Measurements from ENCODE around the gene USP24. TPM values are rescaled to one million over a fixed set of nuclear protein-coding genes. Genes with fewer than 3 reads are reported as not detected.

The USP24 gene
- total RNA-seq, 1 donor from 2014 or later = 30.8 TPM

DNA sequence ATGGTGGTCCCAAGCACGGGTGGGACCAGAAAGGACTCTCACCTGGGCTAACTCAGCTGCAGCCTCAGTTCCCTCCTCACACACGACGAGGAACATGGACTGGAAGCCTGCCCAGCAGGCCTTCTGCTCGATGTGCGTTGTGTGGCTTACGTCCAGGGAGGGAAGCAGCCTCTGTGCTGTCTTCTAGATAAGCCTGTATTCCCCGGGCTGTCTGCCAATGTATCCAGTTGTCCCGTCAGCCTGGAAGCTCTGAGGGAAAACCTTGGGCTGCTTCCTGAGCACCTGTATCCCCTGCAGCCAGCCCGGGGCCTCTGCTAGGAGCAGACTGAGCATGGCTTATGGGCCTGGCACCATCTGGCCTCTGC is 165.3 kb downstream of the USP24 start:
- no peak overlapping the region for H3K4me2 ChIP-seq (ENCODE audit: low read length)
- H3K27me3 Mint-ChIP-seq (ENCODE audit: low read depth, unreplicated experiment) = peaks cover 32% of the 10 kb centered on the region
- FAIRE-seq (no peak), DNase-seq (ENCODE audit: low read depth) (peak; percentile 50)
- no peaks in the 10 kb centered on the region for H3K27me3 ChIP-seq (ENCODE audit: insufficient read depth, low read length)
- H3K9me3 Mint-ChIP-seq (ENCODE audit: unreplicated experiment) = no peaks in the 10 kb centered on the region
- H2AFZ ChIP-seq (ENCODE audit: low read depth, low read length) = no peak overlapping the region
- H3K79me2 ChIP-seq (ENCODE audit: insufficient read depth, low read length) = no peaks in the 10 kb centered on the region
- H3K9me3 ChIP-seq (ENCODE audit: insufficient read depth, low read depth, low read length) = no peaks in the 10 kb centered on the region
- no peaks in the 10 kb centered on the region for H3K36me3 ChIP-seq (ENCODE audit: insufficient read depth, low read length)
- H3K4me1 ChIP-seq (ENCODE audit: insufficient read depth, low read length) = peaks cover 5% of the 10 kb centered on the region
- H3K27ac ChIP-seq (ENCODE audit: low read depth, low read length) = no peak overlapping the region
- H3K4me3 ChIP-seq (ENCODE audit: insufficient read depth, low read depth, low read length) = no peak overlapping the region
- TF ChIP-seq EZH2 (IDR thresholded peaks at IDR 0.05; ENCODE audit: insufficient read depth, low read length) = no peak
- TF ChIP-seq, protein P1, sequence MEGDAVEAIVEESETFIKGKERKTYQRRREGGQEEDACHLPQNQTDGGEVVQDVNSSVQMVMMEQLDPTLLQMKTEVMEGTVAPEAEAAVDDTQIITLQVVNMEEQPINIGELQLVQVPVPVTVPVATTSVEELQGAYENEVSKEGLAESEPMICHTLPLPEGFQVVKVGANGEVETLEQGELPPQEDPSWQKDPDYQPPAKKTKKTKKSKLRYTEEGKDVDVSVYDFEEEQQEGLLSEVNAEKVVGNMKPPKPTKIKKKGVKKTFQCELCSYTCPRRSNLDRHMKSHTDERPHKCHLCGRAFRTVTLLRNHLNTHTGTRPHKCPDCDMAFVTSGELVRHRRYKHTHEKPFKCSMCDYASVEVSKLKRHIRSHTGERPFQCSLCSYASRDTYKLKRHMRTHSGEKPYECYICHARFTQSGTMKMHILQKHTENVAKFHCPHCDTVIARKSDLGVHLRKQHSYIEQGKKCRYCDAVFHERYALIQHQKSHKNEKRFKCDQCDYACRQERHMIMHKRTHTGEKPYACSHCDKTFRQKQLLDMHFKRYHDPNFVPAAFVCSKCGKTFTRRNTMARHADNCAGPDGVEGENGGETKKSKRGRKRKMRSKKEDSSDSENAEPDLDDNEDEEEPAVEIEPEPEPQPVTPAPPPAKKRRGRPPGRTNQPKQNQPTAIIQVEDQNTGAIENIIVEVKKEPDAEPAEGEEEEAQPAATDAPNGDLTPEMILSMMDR (IDR thresholded peaks at IDR 0.05; ENCODE audit: insufficient read depth, low read depth, low read length) = no peak
- no peaks in the 10 kb centered on the region for H4K20me1 ChIP-seq (ENCODE audit: insufficient read depth, low read length)
- no peak overlapping the region for H3K4me3 Mint-ChIP-seq (ENCODE audit: unreplicated experiment)
- peaks cover 4% of the 10 kb centered on the region for H3K4me1 Mint-ChIP-seq (ENCODE audit: low read depth, unreplicated experiment)
- no peaks in the 10 kb centered on the region for H3K36me3 Mint-ChIP-seq (ENCODE audit: low read depth, unreplicated experiment)
- no peak overlapping the region for H3K27ac Mint-ChIP-seq (ENCODE audit: unreplicated experiment)
- no peak overlapping the region for H3K9ac ChIP-seq (ENCODE audit: low read length)

DNA sequence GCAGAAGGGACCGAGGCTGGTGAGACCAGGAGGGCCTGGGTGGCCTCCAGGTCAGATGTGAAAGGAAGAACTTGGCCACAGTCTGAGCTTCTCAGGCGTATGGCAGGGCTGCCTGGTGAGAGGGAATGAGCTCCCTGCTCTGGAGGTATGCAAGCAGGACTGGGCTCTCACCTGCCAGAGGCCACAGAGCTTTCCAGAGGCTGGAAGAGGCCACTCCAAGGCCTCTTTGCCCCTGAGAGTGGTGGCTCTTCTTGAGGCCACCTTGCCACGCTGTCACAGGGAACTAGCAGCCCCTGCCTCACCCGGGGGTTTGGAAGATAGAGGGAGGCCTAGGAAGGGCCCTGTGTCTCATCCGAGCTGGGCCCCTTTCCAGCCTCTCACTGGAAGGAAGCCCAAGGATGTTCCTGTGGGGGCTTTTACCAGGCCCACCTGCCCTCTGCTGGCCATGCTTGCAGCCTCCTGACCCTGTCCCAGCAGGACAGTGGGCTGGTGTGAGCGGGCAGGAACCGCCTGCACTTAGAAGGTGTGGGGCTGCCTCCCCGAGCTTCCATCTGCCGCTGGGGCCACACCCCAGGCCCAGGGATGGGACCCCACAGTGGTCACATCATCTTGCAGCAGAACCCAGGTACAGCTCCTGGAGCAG is 165.8 kb downstream of the USP24 start:
- Histone ChIP-seq H2AFZ (ENCODE audit: low read depth, low read length) (no peak overlapping the region), H3K27ac (ENCODE audit: low read depth, low read length) (no peak overlapping the region), H3K4me3 (ENCODE audit: insufficient read depth, low read depth, low read length) (no peak overlapping the region), H4K20me1 (ENCODE audit: insufficient read depth, low read length) (no peaks in the 10 kb centered on the region), H3K79me2 (ENCODE audit: insufficient read depth, low read length) (no peaks in the 10 kb centered on the region), H3K9ac (ENCODE audit: low read length) (no peak overlapping the region), H3K4me2 (ENCODE audit: low read length) (no peak overlapping the region), H3K27me3 (ENCODE audit: insufficient read depth, low read length) (no peaks in the 10 kb centered on the region), H3K9me3 (ENCODE audit: insufficient read depth, low read depth, low read length) (no peaks in the 10 kb centered on the region), H3K4me1 (ENCODE audit: insufficient read depth, low read length) (peaks cover 5% of the 10 kb centered on the region), H3K36me3 (ENCODE audit: insufficient read depth, low read length) (no peaks in the 10 kb centered on the region)
- DNase-seq (ENCODE audit: low read depth) (no peak), FAIRE-seq (no peak)
- H3K36me3 Mint-ChIP-seq (ENCODE audit: low read depth, unreplicated experiment) = no peaks in the 10 kb centered on the region
- H3K9me3 Mint-ChIP-seq (ENCODE audit: unreplicated experiment) = no peaks in the 10 kb centered on the region
- peaks cover 4% of the 10 kb centered on the region for H3K4me1 Mint-ChIP-seq (ENCODE audit: low read depth, unreplicated experiment)
- no peak overlapping the region for H3K27ac Mint-ChIP-seq (ENCODE audit: unreplicated experiment)
- H3K27me3 Mint-ChIP-seq (ENCODE audit: low read depth, unreplicated experiment) = peaks cover 33% of the 10 kb centered on the region
- no peak overlapping the region for H3K4me3 Mint-ChIP-seq (ENCODE audit: unreplicated experiment)
- TF ChIP-seq, protein P1 (IDR thresholded peaks at IDR 0.05; ENCODE audit: insufficient read depth, low read depth, low read length) = no peak
- no peak for TF ChIP-seq EZH2 (IDR thresholded peaks at IDR 0.05; ENCODE audit: insufficient read depth, low read length)

DNA sequence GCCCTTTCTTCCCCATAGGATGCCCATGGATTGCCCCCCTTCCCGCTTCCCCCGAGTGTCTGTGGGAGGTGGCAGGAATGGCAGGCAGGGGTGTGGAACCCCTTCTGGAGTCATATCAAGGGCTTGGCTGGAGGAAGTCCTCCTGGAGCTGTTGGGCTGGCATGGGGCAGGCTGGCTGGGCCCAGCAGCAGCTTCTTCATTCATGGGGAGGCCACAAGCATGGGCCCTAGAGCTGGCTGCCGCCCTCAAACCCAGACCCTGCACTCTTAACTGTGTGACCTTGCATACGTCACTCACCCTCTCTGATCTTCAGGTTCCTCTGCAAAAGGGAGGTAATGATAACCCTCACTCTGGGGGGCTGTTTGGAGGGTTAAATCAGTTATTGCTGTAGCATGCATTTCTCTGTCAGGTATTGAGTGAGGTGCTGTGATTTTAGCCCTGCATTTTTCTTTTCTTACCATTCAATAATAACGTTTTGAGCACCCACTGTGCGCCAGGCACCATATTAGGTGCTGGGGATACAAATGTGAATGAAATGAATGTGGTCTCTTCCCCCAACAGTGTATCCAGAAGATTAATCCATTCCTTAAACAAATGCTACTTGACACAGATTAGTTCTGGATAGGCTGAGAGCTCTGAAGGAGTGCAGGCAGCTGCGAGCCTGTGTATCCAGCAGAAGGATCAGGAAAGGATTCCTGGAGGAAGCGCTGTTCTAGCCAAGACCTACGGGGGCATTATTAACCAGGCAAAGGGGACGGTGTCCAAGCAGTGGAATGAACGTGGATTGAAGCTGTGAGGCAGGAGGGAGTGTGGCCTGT is 166.5 kb downstream of the USP24 start:
- H3K4me2 ChIP-seq (ENCODE audit: low read length) = no peak overlapping the region
- peaks cover 4% of the 10 kb centered on the region for H3K4me1 Mint-ChIP-seq (ENCODE audit: low read depth, unreplicated experiment)
- FAIRE-seq (no peak), DNase-seq (ENCODE audit: low read depth) (no peak)
- no peaks in the 10 kb centered on the region for H3K36me3 Mint-ChIP-seq (ENCODE audit: low read depth, unreplicated experiment)
- H3K27ac ChIP-seq (ENCODE audit: low read depth, low read length) = no peak overlapping the region
- H3K27me3 Mint-ChIP-seq (ENCODE audit: low read depth, unreplicated experiment) = peaks cover 35% of the 10 kb centered on the region
- H3K9ac ChIP-seq (ENCODE audit: low read length) = no peak overlapping the region
- H4K20me1 ChIP-seq (ENCODE audit: insufficient read depth, low read length) = no peaks in the 10 kb centered on the region
- no peaks in the 10 kb centered on the region for H3K27me3 ChIP-seq (ENCODE audit: insufficient read depth, low read length)
- no peak overlapping the region for H3K4me3 ChIP-seq (ENCODE audit: insufficient read depth, low read depth, low read length)
- H3K27ac Mint-ChIP-seq (ENCODE audit: unreplicated experiment) = no peak overlapping the region
- H3K36me3 ChIP-seq (ENCODE audit: insufficient read depth, low read length) = no peaks in the 10 kb centered on the region
- no peaks in the 10 kb centered on the region for H3K9me3 ChIP-seq (ENCODE audit: insufficient read depth, low read depth, low read length)
- no peak overlapping the region for H2AFZ ChIP-seq (ENCODE audit: low read depth, low read length)
- no peak for TF ChIP-seq EZH2 (IDR thresholded peaks at IDR 0.05; ENCODE audit: insufficient read depth, low read length)
- TF ChIP-seq, protein P1 (IDR thresholded peaks at IDR 0.05; ENCODE audit: insufficient read depth, low read depth, low read length) = no peak
- no peak overlapping the region for H3K4me3 Mint-ChIP-seq (ENCODE audit: unreplicated experiment)
- peaks cover 5% of the 10 kb centered on the region for H3K4me1 ChIP-seq (ENCODE audit: insufficient read depth, low read length)
- H3K79me2 ChIP-seq (ENCODE audit: insufficient read depth, low read length) = no peaks in the 10 kb centered on the region
- no peaks in the 10 kb centered on the region for H3K9me3 Mint-ChIP-seq (ENCODE audit: unreplicated experiment)

Measured in astrocyte (in vitro differentiated cells and primary cell).